ENCODE results near the gene PARM1. TPM values are rescaled to one million over a fixed set of nuclear protein-coding genes. Genes with fewer than 3 reads are reported as not detected.

Gene PARM1
- total RNA-seq, 1 donor from 2014 or later: 78.0 TPM

- no peaks in the 10 kb centered on the region for H3K27me3 ChIP-seq
- TF ChIP-seq CTCF (IDR thresholded peaks at IDR 0.05): no peak
- ATAC-seq (no peak), DNase-seq (no peak)
- H3K36me3 ChIP-seq: peaks cover under 1% of the 10 kb centered on the region
- no peaks in the 10 kb centered on the region for H3K4me1 ChIP-seq
- intact Hi-C loops (cut with DNase I): no loop called here
- no peak overlapping the region for H3K4me3 ChIP-seq
- H3K9me3 ChIP-seq: peaks cover 5% of the 10 kb centered on the region
- no peak overlapping the region for H3K27ac ChIP-seq
These were observed 75.0 kb downstream of the PARM1 start for GRCh38 chr4:75007891-75008290.

- Histone ChIP-seq H3K4me1 (no peaks in the 10 kb centered on the region), H3K4me3 (no peak overlapping the region), H3K27ac (no peak overlapping the region), H3K9me3 (peaks cover 5% of the 10 kb centered on the region), H3K27me3 (no peaks in the 10 kb centered on the region), H3K36me3 (peaks cover 7% of the 10 kb centered on the region)
- no peak for DNase-seq
- TF ChIP-seq CTCF (IDR thresholded peaks at IDR 0.05): no peak
- intact Hi-C loops (cut with DNase I): no loop called here
- no peak for ATAC-seq
These were observed 76.2 kb downstream of the PARM1 start for GRCh38 chr4:75009138-75009537.

GRCh38 chr4:75011131-75011795, 78.3 kb downstream of the PARM1 start:
- H3K4me3 ChIP-seq: no peak overlapping the region
- H3K27me3 ChIP-seq: no peaks in the 10 kb centered on the region
- H3K4me1 ChIP-seq: no peaks in the 10 kb centered on the region
- peaks cover 5% of the 10 kb centered on the region for H3K9me3 ChIP-seq
- DNase-seq: no peak
- TF ChIP-seq CTCF (IDR thresholded peaks at IDR 0.05): no peak
- peaks cover 7% of the 10 kb centered on the region for H3K36me3 ChIP-seq
- intact Hi-C loops (cut with DNase I): no loop called here
- H3K27ac ChIP-seq: no peak overlapping the region
- ATAC-seq: no peak

- no peak for TF ChIP-seq CTCF (IDR thresholded peaks at IDR 0.05)
- intact Hi-C loops (cut with DNase I): no loop called here
- H3K36me3 ChIP-seq: peaks cover 7% of the 10 kb centered on the region
- H3K9me3 ChIP-seq: no peaks in the 10 kb centered on the region
- no peaks in the 10 kb centered on the region for H3K4me1 ChIP-seq
- DNase-seq (peak; percentile 81), ATAC-seq (peak; percentile 81)
- no peak overlapping the region for H3K4me3 ChIP-seq
- no peak overlapping the region for H3K27ac ChIP-seq
- no peaks in the 10 kb centered on the region for H3K27me3 ChIP-seq
These were observed 82.7 kb downstream of the PARM1 start for GRCh38 chr4:75015627-75016026.

GRCh38 chr4:75016472-75016871, 83.6 kb downstream of the PARM1 start:
- H3K4me1 ChIP-seq: no peaks in the 10 kb centered on the region
- H3K9me3 ChIP-seq: no peaks in the 10 kb centered on the region
- ATAC-seq (peak; percentile 10), DNase-seq (no peak)
- peaks cover 7% of the 10 kb centered on the region for H3K36me3 ChIP-seq
- intact Hi-C loops (cut with DNase I): no loop called here
- no peak overlapping the region for H3K4me3 ChIP-seq
- H3K27ac ChIP-seq: no peak overlapping the region
- TF ChIP-seq CTCF (IDR thresholded peaks at IDR 0.05): no peak
- no peaks in the 10 kb centered on the region for H3K27me3 ChIP-seq
